ENCODE results near the gene PTCD2.
"Not testable (repeated sequence)": the region's sequence is repeated elsewhere in the genome, so short reads cannot be mapped to it uniquely, and the experiment has no call there.

DNA sequence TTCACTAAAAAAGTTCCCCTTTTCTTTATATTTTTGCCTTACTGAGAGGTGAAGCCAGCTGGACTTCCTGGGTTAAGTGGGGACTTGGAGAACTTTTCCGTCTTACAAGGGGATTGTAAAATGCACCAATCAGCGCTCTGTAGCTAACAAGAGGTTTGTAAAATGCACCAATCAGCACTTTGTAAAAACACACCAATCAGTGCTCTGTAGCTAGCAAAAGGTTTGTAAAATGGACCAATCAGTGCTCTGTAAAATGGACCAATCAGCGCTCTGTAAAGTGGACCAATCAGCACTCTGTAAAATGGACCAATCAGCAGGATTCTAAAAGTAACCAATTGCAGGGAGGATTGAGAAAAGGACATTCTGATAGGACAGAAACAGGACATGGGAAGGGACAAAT lies 84.6 kb downstream of the PTCD2 start:
- TF ChIP-seq, protein P1, sequence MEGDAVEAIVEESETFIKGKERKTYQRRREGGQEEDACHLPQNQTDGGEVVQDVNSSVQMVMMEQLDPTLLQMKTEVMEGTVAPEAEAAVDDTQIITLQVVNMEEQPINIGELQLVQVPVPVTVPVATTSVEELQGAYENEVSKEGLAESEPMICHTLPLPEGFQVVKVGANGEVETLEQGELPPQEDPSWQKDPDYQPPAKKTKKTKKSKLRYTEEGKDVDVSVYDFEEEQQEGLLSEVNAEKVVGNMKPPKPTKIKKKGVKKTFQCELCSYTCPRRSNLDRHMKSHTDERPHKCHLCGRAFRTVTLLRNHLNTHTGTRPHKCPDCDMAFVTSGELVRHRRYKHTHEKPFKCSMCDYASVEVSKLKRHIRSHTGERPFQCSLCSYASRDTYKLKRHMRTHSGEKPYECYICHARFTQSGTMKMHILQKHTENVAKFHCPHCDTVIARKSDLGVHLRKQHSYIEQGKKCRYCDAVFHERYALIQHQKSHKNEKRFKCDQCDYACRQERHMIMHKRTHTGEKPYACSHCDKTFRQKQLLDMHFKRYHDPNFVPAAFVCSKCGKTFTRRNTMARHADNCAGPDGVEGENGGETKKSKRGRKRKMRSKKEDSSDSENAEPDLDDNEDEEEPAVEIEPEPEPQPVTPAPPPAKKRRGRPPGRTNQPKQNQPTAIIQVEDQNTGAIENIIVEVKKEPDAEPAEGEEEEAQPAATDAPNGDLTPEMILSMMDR (IDR thresholded peaks at IDR 0.05) = not testable (repeated sequence)
- TF ChIP-seq POLR2A (IDR thresholded peaks at IDR 0.05) = not testable (repeated sequence)

All from esophagus squamous epithelium (tissue), 4 donors.